ENCODE data around the gene PUM2.

The PUM2 gene

GRCh38 chr2:20200697-20201555, 149.7 kb downstream of the PUM2 start:
- Histone ChIP-seq H3K4me3 (ENCODE audit: low read length) (no peak overlapping the region), H3K4me1 (ENCODE audit: control insufficient read depth, insufficient read depth, low read length) (no peaks in the 10 kb centered on the region), H3K27me3 (ENCODE audit: control insufficient read depth, insufficient read depth, low read length) (no peaks in the 10 kb centered on the region), H3K36me3 (ENCODE audit: control insufficient read depth, insufficient read depth, low read length) (peaks cover 2% of the 10 kb centered on the region), H3K9ac (ENCODE audit: low read length) (no peak overlapping the region), H3K27ac (ENCODE audit: low read depth, low read length) (no peak overlapping the region)

GRCh38 chr2:20199633-20200270, 150.9 kb downstream of the PUM2 start:
- Histone ChIP-seq H3K4me1 (ENCODE audit: control insufficient read depth, insufficient read depth, low read length) (no peaks in the 10 kb centered on the region), H3K36me3 (ENCODE audit: control insufficient read depth, insufficient read depth, low read length) (peaks cover 2% of the 10 kb centered on the region), H3K4me3 (ENCODE audit: low read length) (no peak overlapping the region), H3K27me3 (ENCODE audit: control insufficient read depth, insufficient read depth, low read length) (no peaks in the 10 kb centered on the region), H3K9ac (ENCODE audit: low read length) (no peak overlapping the region), H3K27ac (ENCODE audit: low read depth, low read length) (no peak overlapping the region)

DNA sequence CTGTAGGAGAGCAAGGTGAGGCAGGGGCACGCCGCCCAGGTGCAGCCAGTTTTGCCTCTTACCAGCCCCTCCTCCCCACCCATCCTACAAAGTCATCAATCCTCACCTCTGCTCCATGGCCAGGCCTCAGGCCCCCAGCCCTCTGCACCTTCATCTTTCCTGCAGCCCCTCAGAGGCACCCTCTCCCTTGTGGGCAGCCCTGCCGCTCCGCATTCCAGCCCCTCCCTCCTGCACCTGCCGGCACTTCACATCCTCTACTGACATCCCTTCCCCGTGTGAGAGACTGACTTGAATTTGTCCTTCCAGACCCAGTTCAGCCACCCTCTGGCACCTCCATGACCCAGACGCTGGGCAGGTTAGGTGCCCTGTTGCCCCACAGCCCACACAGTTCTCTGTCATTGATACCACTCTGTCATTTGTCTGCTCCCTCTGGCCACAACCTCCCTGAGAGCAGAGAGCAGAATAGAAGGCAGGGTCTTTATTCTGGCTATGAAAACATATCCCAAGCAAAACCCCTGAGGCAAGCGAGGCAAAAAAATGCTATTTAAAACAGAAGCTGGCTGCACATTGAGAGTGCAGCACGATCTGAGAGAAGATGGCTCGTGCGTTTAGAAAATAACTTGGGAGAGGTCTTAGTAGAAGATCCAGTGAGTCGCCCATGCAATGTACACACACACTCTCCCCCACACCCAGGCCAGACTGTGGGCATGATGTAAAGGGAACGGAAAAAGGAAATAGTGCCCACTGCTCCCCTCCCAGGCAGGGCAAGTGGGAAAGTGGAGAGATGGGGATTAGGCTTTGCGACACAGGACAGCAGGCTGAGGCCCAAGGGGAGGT, 151.6 kb downstream of the PUM2 start:
- no peak overlapping the region for H3K9ac ChIP-seq (ENCODE audit: low read length)
- peaks cover 2% of the 10 kb centered on the region for H3K36me3 ChIP-seq (ENCODE audit: control insufficient read depth, insufficient read depth, low read length)
- H3K4me3 ChIP-seq (ENCODE audit: low read length): no peak overlapping the region
- no peak overlapping the region for H3K27ac ChIP-seq (ENCODE audit: low read depth, low read length)
- H3K4me1 ChIP-seq (ENCODE audit: control insufficient read depth, insufficient read depth, low read length): no peaks in the 10 kb centered on the region
- H3K27me3 ChIP-seq (ENCODE audit: control insufficient read depth, insufficient read depth, low read length): no peaks in the 10 kb centered on the region

All from rectal smooth muscle tissue (tissue), 1 donor.